ENCODE data around the gene EIF2B1. TPM values are rescaled to one million over a fixed set of nuclear protein-coding genes. Genes with fewer than 3 reads are reported as not detected.

Gene EIF2B1
- total and polyA plus RNA-seq, 9 of the 15 experiments (the other 6 are each of a cell fraction or from before 2014, with no cell fraction given), result 35.7 to 195 (median 67.8) TPM

DNA sequence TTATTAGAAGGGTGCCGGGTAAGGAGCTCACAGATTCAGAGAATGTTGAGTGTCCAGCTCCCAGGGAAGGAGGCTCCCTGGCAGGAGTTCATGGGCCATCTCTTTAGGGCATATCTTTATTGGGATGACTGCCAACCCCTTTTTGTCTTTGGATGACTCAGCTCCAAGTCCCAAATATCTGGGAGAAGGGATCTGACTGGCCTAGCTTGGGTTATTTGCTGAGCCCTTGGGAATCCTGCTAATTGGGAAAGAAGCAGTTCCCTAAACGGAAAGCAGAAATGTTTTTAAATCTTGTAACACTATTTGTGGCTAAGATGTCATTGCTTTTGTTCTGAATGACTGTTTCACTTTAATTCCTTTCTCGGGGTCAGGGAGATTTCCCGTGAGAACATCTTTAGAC, 19.0 kb downstream of the EIF2B1 start:
- POLR2A ChIA-PET, result interaction anchor here (1.4 to 1.6 kb wide), 3 partner anchors 8 to 13 kb away, joined by 4 to 8 read pairs (median 5); partner anchors contain the start of gene DDX55
- DNase-seq (ENCODE audit: extremely low read depth in 1 of 4, low spot score in 3 of 4), result no peak
- Histone ChIP-seq H2AFZ (ENCODE audit: low read depth, low read length) (no peak overlapping the region), H3K9me3 (replicated peaks; ENCODE audit: control insufficient read depth, insufficient read depth, low read depth, low read length) (no peaks in the 10 kb centered on the region), H3K36me3 (ENCODE audit: control insufficient read depth, insufficient read depth, low read length) (peaks cover 89% of the 10 kb centered on the region), H3K4me1 (replicated peaks in 1 of 2; ENCODE audit: control insufficient read depth in 2 of 2, insufficient read depth in 2 of 2, low read length in 2 of 2) (0 out of 5 replicates have a peak, but pooled peaks cover 0 to 2% of the 10 kb centered on the region in 2 experiments), H4K20me1 (replicated peaks; ENCODE audit: control insufficient read depth, insufficient read depth, low read length) (0 out of 2 replicates have a peak, but pooled peaks cover 2% of the 10 kb centered on the region), H3K4me2 (ENCODE audit: insufficient read depth, low read length) (no peak overlapping the region), H3K9me1 (ENCODE audit: control insufficient read depth, insufficient read depth, low read length) (no peaks in the 10 kb centered on the region), H3K79me2 (ENCODE audit: control insufficient read depth, insufficient read depth, low read length) (no peaks in the 10 kb centered on the region; the same call in 2 of the 3 replicates), H3K9ac (ENCODE audit: insufficient read depth in 1 of 2, low read depth in 2 of 2, low read length in 2 of 2) (no peak overlapping the region), H3K27ac (ENCODE audit: extremely low read depth, low read depth, low read length) (no peak overlapping the region), H3K27me3 (ENCODE audit: control insufficient read depth in 2 of 2, insufficient read depth in 2 of 2, low read length in 2 of 2) (no peaks in the 10 kb centered on the region), H3K4me3 (no peak overlapping the region)
- in situ Hi-C loops (cut with MboI) (no loop called here), intact Hi-C loops (cut with micrococcal nuclease) (no loop called here)
- BruUV-seq (replicated peaks), result no TSS peak
- CTCF ChIA-PET (ENCODE audit: low intra/inter-chr PET ratio), result no interaction called here
- TF ChIP-seq THRAP3 (IDR thresholded peaks at IDR 0.05; ENCODE audit: borderline replicate concordance), result no peak
- TF ChIP-seq, protein P1, sequence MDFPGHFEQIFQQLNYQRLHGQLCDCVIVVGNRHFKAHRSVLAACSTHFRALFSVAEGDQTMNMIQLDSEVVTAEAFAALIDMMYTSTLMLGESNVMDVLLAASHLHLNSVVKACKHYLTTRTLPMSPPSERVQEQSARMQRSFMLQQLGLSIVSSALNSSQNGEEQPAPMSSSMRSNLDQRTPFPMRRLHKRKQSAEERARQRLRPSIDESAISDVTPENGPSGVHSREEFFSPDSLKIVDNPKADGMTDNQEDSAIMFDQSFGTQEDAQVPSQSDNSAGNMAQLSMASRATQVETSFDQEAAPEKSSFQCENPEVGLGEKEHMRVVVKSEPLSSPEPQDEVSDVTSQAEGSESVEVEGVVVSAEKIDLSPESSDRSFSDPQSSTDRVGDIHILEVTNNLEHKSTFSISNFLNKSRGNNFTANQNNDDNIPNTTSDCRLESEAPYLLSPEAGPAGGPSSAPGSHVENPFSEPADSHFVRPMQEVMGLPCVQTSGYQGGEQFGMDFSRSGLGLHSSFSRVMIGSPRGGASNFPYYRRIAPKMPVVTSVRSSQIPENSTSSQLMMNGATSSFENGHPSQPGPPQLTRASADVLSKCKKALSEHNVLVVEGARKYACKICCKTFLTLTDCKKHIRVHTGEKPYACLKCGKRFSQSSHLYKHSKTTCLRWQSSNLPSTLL (IDR thresholded peaks at IDR 0.05), result no peak
- TF ChIP-seq GABPB1 (CRISPR knock-in tag; IDR thresholded peaks at IDR 0.05), result no peak
- TF ChIP-seq DIDO1 (tag; IDR thresholded peaks at IDR 0.05; ENCODE audit: low read depth), result no peak
- TF ChIP-seq FOXJ3 (CRISPR knock-in tag; IDR thresholded peaks at IDR 0.05), result no peak
- no peak for TF ChIP-seq ILK (tag; IDR thresholded peaks at IDR 0.05; ENCODE audit: borderline replicate concordance, low read depth)
- FAIRE-seq, result no peak
- 63% methylated on average over 4 of the region's 4 CpGs for WGBS (ENCODE audit: insufficient coverage, low coverage, missing lambda C conversion rate)
- no peak for ATAC-seq
